WTC11 (cell line): ENCODE results near the gene KCNG4. TPM values are rescaled to one million over a fixed set of nuclear protein-coding genes. Genes with fewer than 3 reads are reported as not detected.

Experiments
- ATAC-seq: fragments of 200-7000 bp; cut with Tn5 transposase; 2 replicates; pipeline ENCODE4 v1.10.0; 2021; ENCODE audit warnings: mild to moderate bottlenecking, moderate library complexity
- CTCF ChIA-PET: fragments of 300-600 bp; sonication (Branson Sonifier 250); formaldehyde crosslinking; loops from one replicate; lab custom pipeline; 2021; ENCODE audit warnings: antibody characterized with exemption; lab: Charles Lee
- POLR2A ChIA-PET: fragments of 350-600 bp; sonication (Branson Sonifier 250); formaldehyde crosslinking; loops from one replicate; lab custom pipeline; 2021; ENCODE audit warnings: antibody characterized with exemption; lab: Charles Lee
- DNase-seq: peaks from one replicate; pipeline ENCODE4 v3.0.0; 2021; ENCODE audit warnings: low spot score
- H3K27ac Mint-ChIP-seq: 2 replicates; pipeline ENCODE4 v1.8.0; 2021; ENCODE audit warnings: mixed read lengths
- H3K27me3 Mint-ChIP-seq: 2 replicates; pipeline ENCODE4 v1.8.0; 2021; ENCODE audit warnings: low read depth, mild to moderate bottlenecking, moderate library complexity, mixed read lengths
- H3K36me3 Mint-ChIP-seq: 2 replicates; pipeline ENCODE4 v1.8.0; 2021; ENCODE audit warnings: mixed read lengths
- H3K4me1 Mint-ChIP-seq: 2 replicates; pipeline ENCODE4 v1.8.0; 2022; ENCODE audit warnings: mixed read lengths
- H3K4me3 Mint-ChIP-seq: 2 replicates; pipeline ENCODE4 v1.8.0; 2021; ENCODE audit warnings: mild to moderate bottlenecking, moderate library complexity, mixed read lengths
- H3K9me3 Mint-ChIP-seq: 2 replicates; pipeline ENCODE4 v1.8.0; 2021; ENCODE audit warnings: mixed read lengths
- CDX4 ChIP-seq: fragments of 250-450 bp; sonication (Bioruptor Pico); IDR thresholded peaks from 2 replicates; pipeline ENCODE4 v1.9.0; 2021; ENCODE audit warnings: moderate library complexity, mild to moderate bottlenecking, inconsistent platforms, borderline replicate concordance
- CREM ChIP-seq: sonication (generic); formaldehyde crosslinking; IDR thresholded peaks from 2 replicates; pipeline ENCODE4 v1.8.1; 2022; ENCODE audit warnings: mild to moderate bottlenecking, missing genetic modification reagents, moderate library complexity
- E2F4 ChIP-seq: sonication (generic); formaldehyde crosslinking; IDR thresholded peaks from 2 replicates; pipeline ENCODE4 v1.8.1; 2022; ENCODE audit warnings: low read depth, mild to moderate bottlenecking, moderate library complexity, missing genetic modification reagents, borderline replicate concordance
- ELF4 ChIP-seq: sonication (generic); formaldehyde crosslinking; IDR thresholded peaks from 2 replicates; pipeline ENCODE4 v1.8.1; 2022; ENCODE audit warnings: low read depth, mild to moderate bottlenecking, moderate library complexity, missing genetic modification reagents
- IRF2 ChIP-seq: sonication (generic); formaldehyde crosslinking; IDR thresholded peaks from 2 replicates; pipeline ENCODE4 v1.8.0; 2022; ENCODE audit warnings: low read depth, missing genetic modification reagents, borderline replicate concordance
- MXD4 ChIP-seq: fragments of 250-450 bp; sonication (Bioruptor Pico); IDR thresholded peaks from 2 replicates; pipeline ENCODE4 v1.8.0; 2021; ENCODE audit warnings: mild to moderate bottlenecking, moderate library complexity, borderline replicate concordance
- NFYB ChIP-seq: sonication (generic); formaldehyde crosslinking; conservative IDR thresholded peaks from 2 replicates; pipeline ENCODE4 v1.8.0; 2022; ENCODE audit warnings: low read depth, missing genetic modification reagents
- PREB ChIP-seq: sonication (generic); formaldehyde crosslinking; IDR thresholded peaks from 2 replicates; pipeline ENCODE4 v1.8.1; 2022; ENCODE audit warnings: mild to moderate bottlenecking, missing genetic modification reagents, moderate library complexity, borderline replicate concordance
- RELA ChIP-seq: sonication (generic); formaldehyde crosslinking; IDR thresholded peaks from 2 replicates; pipeline ENCODE4 v1.8.1; 2022; ENCODE audit warnings: missing genetic modification reagents, mild to moderate bottlenecking, borderline replicate concordance
- STAT6 ChIP-seq: sonication (generic); formaldehyde crosslinking; conservative IDR thresholded peaks from 2 replicates; pipeline ENCODE4 v1.8.1; 2023; ENCODE audit warnings: mild to moderate bottlenecking, low read depth, missing genetic modification reagents, moderate library complexity
- USF1 ChIP-seq: sonication (generic); formaldehyde crosslinking; IDR thresholded peaks from 2 replicates; pipeline ENCODE4 v1.8.0; 2022; ENCODE audit warnings: mild to moderate bottlenecking, missing genetic modification reagents
- ZBTB43 ChIP-seq: sonication (generic); formaldehyde crosslinking; IDR thresholded peaks from 2 replicates; pipeline ENCODE4 v1.8.1; 2023; ENCODE audit warnings: mild to moderate bottlenecking, missing genetic modification reagents
- ZMAT4 ChIP-seq: fragments of 250-450 bp; sonication (Bioruptor Pico); IDR thresholded peaks from 2 replicates; pipeline ENCODE4 v1.9.0; 2021; ENCODE audit warnings: mild to moderate bottlenecking
- ZNF138 ChIP-seq: sonication (generic); formaldehyde crosslinking; conservative IDR thresholded peaks from 2 replicates; pipeline ENCODE4 v1.8.1; 2022; ENCODE audit warnings: mild to moderate bottlenecking, moderate library complexity, missing genetic modification reagents
- ZNF232 ChIP-seq: sonication (generic); formaldehyde crosslinking; IDR thresholded peaks from 2 replicates; pipeline ENCODE4 v1.8.0; 2022; ENCODE audit warnings: mild to moderate bottlenecking, missing genetic modification reagents
- ZNF263 ChIP-seq: sonication (generic); formaldehyde crosslinking; IDR thresholded peaks from 2 replicates; pipeline ENCODE4 v1.8.1; 2022; ENCODE audit warnings: low read depth, mild to moderate bottlenecking, moderate library complexity, missing genetic modification reagents
- ZNF317 ChIP-seq: sonication (generic); formaldehyde crosslinking; IDR thresholded peaks from 2 replicates; pipeline ENCODE4 v1.8.1; 2023; ENCODE audit warnings: low read depth, mild to moderate bottlenecking, moderate library complexity, missing genetic modification reagents, borderline replicate concordance
- total RNA-seq: library from RNA; stranded (reverse); gene quantifications from 3 replicates; pipeline ENCODE4 v1.2.3, GENCODE V29; 2021

Gene KCNG4
- total RNA-seq, 1 experiment from 2014 or later = not detected

- ChIA-PET CTCF (interaction anchor here (1.8 kb wide), 2 partner anchors 9 to 123 kb away, joined by 5 to 11 read pairs; no protein-coding TSS in a partner anchor), POLR2A (no interaction called here)
- Mint-ChIP-seq H3K27ac (no peak overlapping the region), H3K4me3 (peak overlapping the region; percentile 91), H3K27me3 (no peaks in the 10 kb centered on the region; the same call in none of the 2 replicates), H3K4me1 (peaks cover 9% of the 10 kb centered on the region; the same call in 1 of the 2 replicates)
- ATAC-seq = no peak
- TF ChIP-seq STAT6 (CRISPR knock-in tag) (no peak), ZNF263 (CRISPR knock-in tag) (no peak), ZBTB43 (CRISPR knock-in tag) (no peak)
- TF ChIP-seq, all 79 proteins: peak for 0
- no peaks in the 10 kb centered on the region for H3K9me3 Mint-ChIP-seq
- peaks cover 18% of the 10 kb centered on the region; the same call in 1 of the 2 replicates for H3K36me3 Mint-ChIP-seq
- DNase-seq = no peak
Observed at GRCh38 chr16:84184775-84185174, 55.0 kb downstream of the KCNG4 start.

- H3K9me3 Mint-ChIP-seq = no peaks in the 10 kb centered on the region
- ChIA-PET POLR2A (no interaction called here), CTCF (interaction anchor here (0.6 to 1.8 kb wide), 7 partner anchors 8 to 300 kb away, joined by 3 to 11 read pairs (median 4); partner anchors contain the start of gene ATP2C2)
- ATAC-seq = no peak
- H3K36me3 Mint-ChIP-seq = peaks cover 18% of the 10 kb centered on the region; the same call in 1 of the 2 replicates
- no peak overlapping the region for H3K27ac Mint-ChIP-seq
- peaks cover 9% of the 10 kb centered on the region; the same call in 1 of the 2 replicates for H3K4me1 Mint-ChIP-seq
- DNase-seq = no peak
- no peaks in the 10 kb centered on the region; the same call in 1 of the 2 replicates for H3K27me3 Mint-ChIP-seq
- no peak overlapping the region for H3K4me3 Mint-ChIP-seq
- TF ChIP-seq ZMAT4 (CRISPR knock-in tag) (no peak), ELF4 (CRISPR knock-in tag) (no peak), E2F4 (no peak), ZNF138 (no peak), PREB (no peak), CREM (CRISPR knock-in tag) (no peak), USF1 (CRISPR knock-in tag) (no peak), ZNF317 (CRISPR knock-in tag) (no peak)
- TF ChIP-seq, all 79 proteins: peak for 0
Observed at GRCh38 chr16:84183911-84184591, 55.8 kb downstream of the KCNG4 start.

GRCh38 chr16:84183572-84183875 lies 56.3 kb downstream of the KCNG4 start:
- ATAC-seq (no peak), DNase-seq (no peak)
- no peaks in the 10 kb centered on the region for H3K27me3 Mint-ChIP-seq
- H3K27ac Mint-ChIP-seq = no peak overlapping the region
- no peaks in the 10 kb centered on the region for H3K9me3 Mint-ChIP-seq
- H3K4me1 Mint-ChIP-seq = peaks cover 9% of the 10 kb centered on the region; the same call in 1 of the 2 replicates
- no peak overlapping the region for H3K4me3 Mint-ChIP-seq
- ChIA-PET POLR2A (no interaction called here), CTCF (interaction anchor here (1.0 to 1.8 kb wide), 6 partner anchors 8 to 300 kb away, joined by 3 to 11 read pairs (median 4); partner anchors contain the start of gene ATP2C2)
- peaks cover 20% of the 10 kb centered on the region; the same call in 1 of the 2 replicates for H3K36me3 Mint-ChIP-seq
- TF ChIP-seq ZBTB43 (CRISPR knock-in tag) (no peak), CDX4 (no peak), NFYB (CRISPR knock-in tag) (no peak), RELA (CRISPR knock-in tag) (no peak), IRF2 (no peak), ZNF138 (no peak), MXD4 (no peak), ZNF232 (CRISPR knock-in tag) (no peak)
